ENCODE data around the gene FLOT2.
"Not testable (repeated sequence)": the region's sequence is repeated elsewhere in the genome, so short reads cannot be mapped to it uniquely, and the experiment has no call there.

DNA sequence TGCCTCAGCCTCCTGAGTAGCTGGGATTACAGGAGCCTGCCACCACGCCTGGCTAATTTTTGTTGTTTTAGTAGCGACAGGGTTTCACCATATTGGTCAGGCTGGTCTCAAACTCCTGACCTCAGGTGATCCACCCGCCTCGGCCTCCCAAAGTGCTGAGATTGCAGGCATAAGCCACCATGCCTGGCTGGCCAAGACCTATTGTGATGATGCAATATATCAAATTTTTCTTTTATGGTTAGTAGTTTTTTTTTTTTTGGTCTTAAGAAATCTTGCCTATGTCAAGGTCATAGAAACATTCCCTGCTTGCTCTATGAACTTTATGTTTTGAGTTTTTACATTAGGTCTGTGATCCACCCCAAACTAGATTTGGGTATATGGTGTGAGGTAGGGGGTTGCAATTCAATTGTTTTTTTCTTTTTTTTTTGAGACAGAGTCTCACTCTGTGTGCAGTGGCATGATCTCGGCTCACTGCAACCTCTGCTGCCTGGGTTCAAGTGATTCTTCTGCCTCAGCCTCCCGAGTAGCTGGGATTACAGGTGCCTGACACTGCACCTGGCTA, 20.3 kb downstream of the FLOT2 start:
- TF ChIP-seq CTCF (conservative IDR thresholded peaks at IDR 0.05 in 1 of 2, IDR thresholded peaks at IDR 0.05 in 1 of 2; ENCODE audit: low read depth in 1 of 2, low read length in 2 of 2); EZH2 (IDR thresholded peaks at IDR 0.05; ENCODE audit: low read length, missing control alignments): not testable (repeated sequence)

Measured in fibroblast of lung (primary cell).